Activated gamma-delta T cell (primary cell): ENCODE results near the gene HELZ2.
"Not testable (repeated sequence)": the region's sequence is repeated elsewhere in the genome, so short reads cannot be mapped to it uniquely, and the experiment has no call there.

Experiments used
- DNase-seq: peaks from one replicate; lab custom pipeline; 2025; lab: John Stamatoyannopoulos, UW

HELZ2 gene

DNA sequence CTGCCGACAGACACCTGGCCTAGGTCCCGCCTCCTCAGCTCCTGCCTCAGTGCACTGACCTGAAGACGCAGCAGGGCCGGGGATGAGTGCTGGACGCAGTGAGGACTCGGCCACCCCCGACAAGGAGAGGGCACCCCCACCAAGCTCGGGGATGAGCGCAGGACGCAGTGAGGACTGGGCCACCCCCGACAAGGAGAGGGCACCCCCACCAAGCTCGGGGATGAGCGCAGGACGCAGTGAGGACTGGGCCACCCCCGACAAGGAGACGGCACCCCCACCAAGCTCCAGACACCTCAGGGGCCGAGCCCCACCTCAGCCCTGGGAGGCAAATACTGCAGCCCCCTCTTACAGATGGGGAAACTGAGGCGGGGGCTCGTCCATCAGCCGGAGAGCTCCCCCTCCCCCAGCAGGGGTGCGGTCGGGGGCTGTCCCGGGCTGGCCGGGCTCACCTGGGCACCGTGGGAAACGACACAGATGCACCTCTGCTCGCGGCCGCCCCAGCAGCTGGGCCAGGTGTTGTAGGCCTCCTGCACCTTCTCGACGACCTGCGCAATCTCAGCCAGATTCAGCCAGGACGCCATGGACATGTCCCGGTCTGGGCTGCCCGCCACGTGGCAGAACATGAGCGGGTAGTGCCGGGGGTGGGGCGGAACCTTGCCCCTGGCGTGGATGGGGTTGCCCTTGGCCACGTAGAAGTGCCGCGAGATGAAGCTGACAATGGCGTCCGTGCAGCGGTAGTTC, 7.5 kb downstream of the HELZ2 start:
- no peak for DNase-seq

DNA sequence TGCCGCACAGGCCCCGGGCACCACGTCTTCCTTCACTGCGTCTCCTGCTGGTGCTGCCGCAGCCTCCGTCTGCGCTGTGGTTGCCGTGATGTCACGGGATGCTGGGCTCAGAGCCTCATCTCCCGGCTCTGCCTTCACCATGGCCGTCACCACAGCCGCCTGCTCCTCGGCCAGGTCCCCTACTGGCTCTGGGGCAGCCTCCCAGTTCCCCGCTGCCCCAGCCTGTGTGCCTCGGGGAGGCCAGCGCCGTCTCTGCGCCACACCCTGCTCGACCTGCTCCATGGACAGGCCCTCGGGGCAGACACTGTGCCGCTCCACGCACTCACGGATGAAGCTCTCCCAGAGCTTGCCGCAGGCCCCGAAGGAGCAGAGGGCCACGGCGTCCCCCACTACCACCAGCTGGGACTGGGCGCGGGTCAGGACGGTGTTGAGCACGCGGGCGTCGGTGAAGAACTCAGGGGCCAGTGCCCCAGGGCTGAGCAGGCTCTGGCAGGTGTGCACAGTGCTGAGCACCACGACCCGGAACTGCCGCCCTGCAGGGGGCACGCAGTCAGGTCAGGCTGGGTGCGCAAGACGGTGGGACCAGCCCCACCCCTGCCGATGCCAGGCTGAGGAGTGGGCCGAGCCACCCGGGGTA, 8.2 kb downstream of the HELZ2 start:
- no peak for DNase-seq

DNA sequence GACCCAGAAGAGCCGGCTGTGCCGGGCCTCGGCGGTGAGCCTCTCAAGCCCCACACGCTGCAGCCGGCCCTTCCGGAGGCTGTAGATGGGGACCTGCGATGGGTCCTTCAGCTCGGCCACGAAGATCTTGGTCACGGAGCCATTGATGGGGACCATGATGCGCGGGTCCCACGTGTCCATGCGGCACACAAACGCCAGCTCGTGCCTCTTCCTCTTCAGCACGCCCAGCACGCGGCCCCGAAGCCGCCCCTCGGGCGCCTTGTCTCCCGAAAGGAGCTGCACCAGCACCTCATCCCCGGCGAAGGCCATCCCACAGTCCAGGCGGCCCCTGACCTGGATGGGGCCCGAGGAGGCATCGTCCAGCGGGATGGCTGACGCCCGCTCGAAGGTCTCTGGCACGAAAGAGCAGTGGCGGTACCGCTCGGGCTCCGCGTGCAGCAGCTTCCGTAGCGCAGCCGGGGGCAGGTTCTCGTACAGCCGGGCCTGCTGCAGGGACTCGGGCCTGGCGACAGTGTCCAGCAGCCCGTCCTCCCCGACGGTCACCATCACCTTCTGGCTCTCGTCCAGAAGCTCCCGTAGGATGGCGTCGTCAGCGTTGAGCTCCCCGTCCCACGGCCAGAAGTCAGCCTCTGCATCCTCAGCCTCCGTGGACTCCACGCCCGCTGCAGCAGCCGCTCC, 8.9 kb downstream of the HELZ2 start:
- DNase-seq: no peak

DNA sequence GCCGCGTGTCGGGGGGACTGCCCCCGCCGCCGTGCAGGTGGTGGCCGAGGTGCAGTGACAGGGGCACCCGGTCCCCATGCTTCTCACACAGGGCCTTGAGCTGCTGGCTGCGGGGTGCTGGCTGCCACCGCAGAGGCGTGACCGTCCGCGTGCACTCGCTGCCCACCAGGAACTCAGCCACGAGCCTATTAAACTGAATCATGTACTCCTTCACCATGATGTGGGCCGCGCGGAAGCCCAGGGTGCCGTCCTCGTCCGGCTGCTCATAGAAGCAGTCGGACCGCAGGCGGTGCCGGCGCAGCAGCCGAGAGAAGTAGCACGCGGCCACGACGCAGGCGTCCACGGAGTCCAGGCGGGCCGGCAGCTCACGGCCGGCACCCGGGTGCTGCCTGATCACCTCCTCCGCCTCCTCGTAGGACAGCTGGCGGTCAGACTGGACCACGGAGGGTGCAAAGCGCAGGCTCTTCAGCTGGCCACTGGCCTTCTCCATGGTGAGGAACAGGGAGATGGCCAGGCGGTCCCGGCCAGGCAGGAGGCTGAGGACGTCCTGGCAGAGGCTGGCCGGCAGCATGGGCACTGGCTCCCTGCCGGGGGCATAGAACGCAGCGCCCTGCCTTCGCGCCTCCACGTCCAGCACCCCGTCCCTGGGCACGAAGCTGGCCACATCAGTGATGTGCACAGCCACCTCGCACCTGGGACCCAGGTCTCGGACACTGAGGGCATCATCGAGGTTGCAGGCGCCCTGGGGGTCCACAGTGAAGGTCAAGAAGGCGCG, 9.8 kb downstream of the HELZ2 start:
- DNase-seq: no peak

DNA sequence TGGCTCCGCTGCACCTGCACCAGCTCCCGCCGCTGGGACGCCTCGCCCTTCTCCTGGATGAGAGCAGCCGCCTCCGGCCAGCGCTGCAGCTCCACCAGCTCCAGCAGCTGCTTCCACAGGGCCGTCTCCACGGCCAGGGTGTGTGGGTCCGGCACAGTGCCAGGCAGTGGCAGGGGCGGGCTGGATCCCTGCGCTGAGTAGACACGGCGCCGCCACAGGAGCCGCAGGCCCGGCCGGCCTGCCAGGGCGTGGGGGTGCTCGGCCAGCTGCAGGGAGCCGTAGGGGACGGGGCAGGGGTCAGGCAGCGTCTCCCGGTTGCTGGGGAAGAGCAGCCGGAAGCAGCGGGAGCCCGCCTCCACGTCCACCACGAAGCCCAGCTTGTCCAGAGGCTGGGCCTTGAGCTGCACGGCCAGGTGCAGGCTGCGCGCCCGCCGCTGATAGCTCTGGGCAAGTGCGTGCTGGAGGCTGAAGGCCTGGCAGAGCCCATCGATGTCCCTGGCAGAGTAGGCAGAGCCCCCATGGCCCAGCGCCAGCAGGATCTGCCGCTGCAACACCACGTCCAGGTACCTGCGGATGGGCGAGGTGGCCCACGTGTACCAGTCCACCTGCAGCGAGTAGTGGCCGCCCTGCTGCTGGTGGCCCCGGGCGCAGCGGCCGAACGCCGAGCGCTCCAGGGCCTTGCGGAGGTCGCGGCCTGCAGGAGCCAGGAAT, 10.7 kb downstream of the HELZ2 start:
- no peak for DNase-seq

DNA sequence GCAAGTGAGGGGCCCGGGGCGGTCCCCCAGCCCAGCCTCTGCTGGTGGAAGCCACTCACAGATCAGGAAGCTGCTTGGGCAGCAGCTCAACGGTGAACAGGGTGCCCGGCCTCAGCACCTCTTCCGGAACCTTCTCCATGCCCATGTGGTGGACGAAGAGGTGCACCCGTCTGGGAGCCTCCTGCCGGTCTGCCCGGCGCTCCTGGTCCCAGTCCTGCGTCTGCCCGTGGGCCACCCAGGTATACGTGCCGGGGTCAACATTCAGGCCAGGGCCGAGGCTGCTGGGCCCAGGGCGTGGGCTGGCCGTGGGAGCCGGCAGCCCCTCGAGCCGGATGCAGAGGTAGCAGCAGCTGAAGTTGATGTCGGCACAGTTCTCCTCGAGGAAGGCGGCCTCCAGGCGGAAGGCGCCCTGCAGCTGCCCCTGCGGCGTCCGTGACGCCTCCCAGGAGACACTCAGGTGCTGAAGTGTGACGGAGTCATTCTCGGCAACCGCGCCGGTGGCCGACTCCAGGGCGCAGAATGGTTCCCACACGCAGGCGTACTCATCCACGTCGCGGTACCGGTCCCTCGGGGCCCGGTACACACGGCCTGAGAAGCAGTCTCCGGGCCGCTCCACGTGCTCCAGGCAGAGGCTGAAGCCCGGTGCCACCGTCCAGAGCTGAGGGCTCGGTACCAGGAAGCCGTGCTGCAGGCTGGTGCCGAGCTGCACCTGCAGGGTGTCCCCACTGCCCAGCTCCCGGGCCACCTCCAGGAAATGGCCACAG, 11.4 kb downstream of the HELZ2 start:
- no peak for DNase-seq

DNA sequence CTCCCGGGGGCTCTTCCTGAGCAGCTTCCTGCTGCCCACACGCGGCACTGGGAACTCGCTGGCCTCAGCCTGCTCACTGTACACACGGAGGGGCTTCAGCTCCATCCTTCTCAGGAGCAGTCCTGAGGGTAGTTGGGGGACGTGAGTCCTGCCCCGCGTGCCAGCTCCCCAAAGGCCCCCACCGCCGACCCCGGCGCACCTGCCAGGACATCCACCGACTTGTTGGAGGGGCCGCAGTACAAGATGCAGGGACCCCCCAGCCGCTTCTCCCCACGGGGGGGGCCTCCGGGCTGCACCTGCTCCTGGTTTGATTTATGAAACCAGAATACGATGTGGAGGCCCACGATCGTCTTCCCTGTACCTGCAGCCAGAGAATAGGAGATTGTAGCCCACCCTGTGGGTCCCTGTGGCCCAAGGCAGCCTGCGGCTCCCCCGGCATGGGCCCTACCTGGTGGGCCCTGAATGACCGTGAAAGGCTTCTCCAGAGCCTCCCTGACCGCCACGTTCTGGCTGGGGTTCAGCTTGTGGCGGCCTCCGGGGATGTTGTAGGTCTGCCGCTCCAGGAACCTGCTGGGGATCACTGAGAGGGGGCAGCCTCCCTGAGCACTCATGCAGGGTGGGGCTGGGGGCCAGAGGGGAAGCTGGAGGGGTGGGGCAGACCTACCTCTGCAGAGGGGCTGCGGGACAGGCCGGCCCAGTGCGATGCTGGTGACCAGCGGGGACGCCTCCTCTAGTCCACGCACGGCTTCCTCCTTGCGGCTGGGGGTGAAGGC, 12.2 kb downstream of the HELZ2 start:
- DNase-seq: no peak

DNA sequence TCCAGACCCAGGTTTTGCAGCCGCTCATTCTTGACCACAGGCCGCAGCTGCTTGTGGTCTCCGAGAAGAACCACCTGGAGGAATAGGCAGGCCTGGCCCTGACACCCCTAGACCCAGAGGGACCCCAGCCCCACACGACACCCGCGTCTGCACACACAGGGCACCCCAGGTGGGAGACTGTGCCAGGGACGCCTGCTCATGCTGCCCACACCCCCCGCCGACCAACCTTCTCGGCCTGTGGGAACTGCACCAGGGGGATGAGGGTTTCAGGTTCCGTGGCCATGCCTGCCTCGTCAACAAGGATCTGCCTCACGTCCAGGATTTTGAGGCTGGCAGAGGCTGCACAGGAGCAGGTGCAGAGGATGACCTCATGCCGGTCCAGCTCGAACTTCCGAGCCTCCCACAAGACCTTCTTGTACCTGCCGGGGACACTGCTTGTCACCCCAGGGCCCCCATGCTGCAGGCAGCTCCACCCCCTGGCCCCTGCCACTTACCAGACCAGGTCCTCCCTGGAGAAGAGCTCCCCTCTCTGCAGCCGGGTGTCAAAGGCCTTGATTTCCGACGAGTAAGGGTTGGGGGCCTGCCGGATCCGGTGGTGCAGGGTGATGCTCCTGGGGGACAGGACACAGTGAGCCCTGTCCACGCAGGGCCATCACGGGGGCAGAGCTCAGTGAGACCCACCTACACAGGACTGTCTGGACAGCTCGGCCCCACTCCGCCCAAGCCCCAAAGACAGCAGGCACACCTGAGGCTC, 13.0 kb downstream of the HELZ2 start:
- no peak for DNase-seq

DNA sequence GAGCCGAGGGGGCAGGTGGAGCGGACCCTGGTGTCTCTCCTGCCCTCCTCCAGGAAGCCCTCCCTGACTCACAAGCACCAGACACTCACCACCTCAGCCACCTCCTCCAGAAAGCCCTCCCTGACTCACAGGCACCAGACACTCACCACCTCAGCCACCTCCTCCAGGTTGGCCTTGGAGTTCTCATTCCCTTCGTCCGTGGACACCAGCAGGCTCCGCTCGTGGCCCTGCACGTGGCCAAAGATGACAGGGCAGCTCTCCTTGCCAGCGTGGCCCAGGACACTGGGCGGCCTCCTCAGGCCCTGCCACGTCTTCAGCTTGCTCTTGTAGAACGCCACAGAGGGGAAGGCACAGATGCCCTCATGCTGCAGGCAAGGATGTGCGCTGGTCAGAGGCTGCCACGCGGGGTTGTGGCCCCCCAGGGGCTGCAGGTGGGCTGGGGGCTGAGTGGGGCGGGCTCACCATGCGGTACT, 13.7 kb downstream of the HELZ2 start:
- no peak for DNase-seq

DNA sequence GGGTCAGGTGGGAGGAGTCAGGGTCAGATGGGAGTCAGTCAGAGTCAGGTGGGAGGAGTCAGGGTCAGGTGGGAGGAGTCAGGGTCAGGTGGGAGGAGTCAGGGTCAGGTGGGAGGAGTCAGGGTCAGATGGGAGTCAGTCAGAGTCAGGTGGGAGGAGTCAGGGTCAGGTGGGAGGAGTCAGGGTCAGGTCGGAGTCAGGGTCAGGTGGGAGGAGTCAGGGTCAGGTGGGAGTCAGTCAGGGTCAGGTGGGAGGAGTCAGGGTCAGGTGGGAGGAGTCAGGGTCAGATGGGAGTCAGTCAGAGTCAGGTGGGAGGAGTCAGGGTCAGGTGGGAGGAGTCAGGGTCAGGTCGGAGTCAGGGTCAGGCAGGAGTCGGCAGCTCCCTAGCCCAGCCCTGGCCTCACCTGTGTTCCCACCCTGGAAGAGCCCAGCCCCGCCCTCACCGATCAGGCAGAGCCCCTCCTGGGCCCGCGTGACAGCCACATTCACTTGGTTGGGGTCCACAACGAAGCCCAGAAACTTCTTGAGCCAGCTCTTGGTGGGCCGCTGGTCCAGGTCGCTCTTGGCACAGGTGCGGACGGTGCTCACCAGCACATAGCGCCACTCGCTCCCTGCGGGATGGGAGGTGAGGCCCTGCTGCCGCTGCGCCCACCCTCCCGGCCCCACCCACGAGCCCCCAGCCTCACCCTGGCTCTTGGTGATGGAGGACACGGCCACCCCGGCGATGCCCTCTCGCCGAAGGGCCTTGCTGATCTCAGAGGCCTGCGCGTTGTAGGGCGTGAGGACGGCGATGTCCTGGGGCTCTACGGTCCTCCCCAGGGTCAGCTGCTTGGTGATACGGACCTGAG, 14.3 kb downstream of the HELZ2 start:
- not testable (repeated sequence) for DNase-seq

DNA sequence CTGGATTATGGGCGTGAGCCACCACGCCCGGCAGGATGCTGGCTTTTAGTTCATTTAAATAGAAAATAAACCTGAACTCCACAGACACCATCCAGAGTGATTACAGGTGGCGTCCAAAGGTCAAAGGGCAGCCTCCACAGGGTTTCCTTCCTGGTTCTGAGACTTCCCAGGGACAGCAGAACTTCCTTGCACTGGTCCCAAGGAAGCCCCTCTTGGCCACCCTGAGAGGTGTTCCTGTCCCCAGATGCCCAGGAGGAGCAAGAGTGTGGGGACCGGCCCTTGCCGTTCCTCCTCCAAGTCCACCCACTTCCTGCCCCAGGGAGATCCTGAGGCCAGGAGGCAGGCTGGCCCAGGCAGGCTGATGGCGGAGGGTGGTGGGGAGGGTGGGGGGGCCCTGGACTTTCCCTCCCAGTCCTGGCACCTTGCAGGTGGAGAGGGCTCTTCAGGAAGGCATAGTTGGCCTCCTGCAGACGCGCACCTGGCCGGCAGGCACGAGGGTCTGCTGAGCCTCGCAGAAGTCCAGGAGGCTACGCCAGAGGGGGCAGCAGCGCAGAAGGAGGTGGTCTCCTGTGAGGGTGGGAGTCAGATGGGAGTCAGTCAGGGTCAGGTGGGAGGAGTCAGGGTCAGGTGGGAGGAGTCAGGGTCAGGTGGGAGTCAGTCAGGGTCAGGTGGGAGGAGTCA, 15.1 kb downstream of the HELZ2 start:
- no peak for DNase-seq

DNA sequence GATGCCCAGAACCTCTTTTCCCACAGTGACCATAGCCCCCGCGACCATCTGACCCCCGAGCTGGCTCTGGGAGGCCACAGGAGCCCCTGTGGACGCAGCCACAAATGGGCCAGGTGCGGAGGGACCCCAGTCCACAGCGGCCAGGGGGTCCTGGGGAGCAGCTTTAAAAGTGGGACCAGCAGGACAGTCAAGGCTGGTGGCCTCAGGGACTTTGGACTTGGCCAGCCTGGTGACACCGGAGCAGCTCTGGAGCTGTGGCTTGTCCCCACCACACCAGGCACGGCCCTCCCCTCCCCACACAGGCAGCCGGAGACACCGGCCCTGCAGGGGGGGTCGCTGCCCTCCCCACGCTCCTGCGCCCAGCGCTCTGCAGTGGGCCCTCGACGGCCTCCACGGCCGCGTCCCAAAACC, 16.6 kb downstream of the HELZ2 start:
- no peak for DNase-seq

DNA sequence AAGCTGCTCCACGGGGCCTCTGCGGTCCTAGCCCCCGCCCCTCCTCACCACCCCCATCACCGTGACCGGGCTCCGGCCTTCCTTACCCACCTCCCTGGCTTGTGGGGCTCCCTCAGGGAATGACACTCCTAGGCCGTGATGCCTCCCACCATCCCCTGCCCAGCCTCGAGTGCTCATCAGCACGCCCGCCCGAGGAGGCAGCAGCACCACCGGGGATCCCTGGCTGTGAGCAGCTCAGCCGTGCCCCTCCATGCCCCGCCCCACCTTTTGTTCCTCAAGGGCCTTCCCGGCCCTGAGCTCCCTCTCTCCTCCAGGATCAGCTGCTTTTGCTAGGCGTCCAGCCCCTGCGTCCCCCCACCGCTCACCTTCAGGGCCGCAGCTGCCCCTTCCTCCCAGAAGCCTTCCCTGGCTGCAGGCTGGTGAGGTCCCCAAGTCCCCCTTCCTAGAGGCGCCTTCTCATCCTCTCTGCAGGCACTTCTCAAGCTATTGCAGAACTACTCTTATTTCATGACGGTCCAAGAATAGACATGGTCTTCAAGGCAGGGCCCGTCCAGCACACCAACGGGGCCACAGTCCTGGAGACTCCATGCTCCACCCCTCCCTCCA, 17.1 kb downstream of the HELZ2 start:
- no peak for DNase-seq

DNA sequence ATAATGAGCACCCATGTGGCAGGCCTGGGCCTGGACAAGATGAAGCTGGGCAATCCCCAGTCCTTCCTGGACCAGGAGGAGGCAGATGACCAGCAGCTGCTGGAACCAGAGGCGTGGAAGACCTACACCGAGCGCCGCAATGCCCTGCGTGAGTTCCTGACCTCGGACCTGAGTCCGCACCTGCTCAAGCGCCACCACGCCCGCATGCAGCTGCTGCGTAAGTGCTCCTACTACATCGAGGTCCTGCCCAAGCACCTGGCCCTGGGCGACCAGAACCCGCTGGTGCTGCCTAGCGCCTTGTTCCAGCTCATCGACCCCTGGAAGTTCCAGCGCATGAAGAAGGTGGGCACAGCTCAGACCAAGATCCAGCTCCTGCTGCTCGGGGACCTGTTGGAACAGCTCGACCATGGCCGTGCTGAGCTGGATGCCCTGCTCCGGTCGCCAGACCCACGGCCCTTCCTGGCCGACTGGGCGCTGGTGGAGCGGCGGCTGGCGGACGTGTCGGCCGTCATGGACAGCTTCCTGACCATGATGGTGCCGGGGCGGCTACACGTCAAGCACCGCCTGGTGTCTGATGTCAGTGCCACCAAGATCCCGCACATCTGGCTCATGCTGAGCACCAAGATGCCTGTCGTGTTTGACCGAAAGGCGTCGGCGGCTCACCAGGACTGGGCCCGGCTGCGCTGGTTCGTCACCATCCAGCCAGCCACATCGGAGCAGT, 18.2 kb downstream of the HELZ2 start:
- DNase-seq: no peak

DNA sequence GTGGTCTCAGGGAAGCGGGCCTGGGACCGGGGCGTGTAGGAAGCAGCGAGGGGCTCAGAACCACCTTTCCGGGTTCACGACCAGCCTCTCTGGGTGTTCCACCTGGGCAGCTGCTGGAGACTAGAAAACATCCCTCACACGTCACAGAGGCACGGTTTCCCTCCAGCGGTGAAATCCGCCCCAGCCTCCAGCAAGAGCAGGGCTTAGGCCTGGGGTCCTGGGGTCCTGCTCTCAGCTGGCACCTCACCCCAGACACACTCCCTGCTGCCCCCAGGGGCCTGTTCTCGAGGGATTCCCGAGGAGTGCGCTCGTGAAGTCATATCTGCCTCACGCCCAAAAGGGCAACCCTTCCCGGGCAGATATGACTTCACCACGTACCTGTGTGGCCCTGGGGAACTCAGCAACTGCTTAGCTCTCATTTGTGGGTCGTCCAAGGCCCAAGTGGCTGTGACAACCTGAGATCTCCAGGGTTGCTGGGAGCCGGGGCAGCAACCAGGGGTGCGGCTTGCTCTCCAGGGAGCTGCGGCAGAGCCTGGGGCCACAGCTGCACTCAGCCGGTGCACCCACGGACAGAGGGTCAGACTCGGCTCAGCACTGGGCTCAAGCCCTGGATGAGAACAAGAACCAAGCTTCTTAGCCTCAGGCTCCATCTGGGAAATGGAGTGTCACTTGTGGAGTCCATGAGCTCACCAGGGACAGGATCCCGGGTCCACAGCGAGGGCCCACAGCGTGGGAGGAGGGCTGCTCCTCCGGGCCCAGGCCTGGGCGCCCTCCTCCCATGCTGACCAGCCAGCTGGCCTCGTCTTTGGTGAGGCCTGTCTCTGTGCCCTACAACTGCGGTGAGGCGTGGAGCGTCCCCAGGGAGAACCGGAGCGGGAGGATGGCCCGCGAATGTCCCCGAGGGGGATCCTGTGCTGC, 19.4 kb downstream of the HELZ2 start:
- no peak for DNase-seq

DNA sequence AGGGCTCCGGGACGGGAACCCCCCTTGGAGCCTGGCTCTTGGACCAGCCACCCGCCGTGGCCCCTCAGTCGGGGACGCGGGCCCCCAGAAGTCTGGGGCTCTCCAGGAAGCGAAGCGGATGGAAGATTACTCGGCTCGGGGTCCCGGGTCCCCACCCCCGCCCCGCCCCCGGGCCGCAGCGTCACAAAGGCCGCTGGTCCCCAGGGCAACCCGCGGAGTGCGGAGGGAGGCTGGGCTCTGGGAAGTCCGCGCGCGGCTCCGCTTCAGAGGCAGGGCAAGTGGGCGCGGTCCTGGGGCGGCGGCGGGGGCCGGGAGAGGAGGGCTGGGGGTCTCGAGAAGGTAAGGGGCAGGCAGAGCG, 20.1 kb downstream of the HELZ2 start, which contains the start of gene FNDC11:
TSS of gene FNDC11 (plus strand) at position 227 of the 358 bp plus-strand sequence. CDS start 1,505 bp downstream, outside the sequence.
- DNase-seq: peak; percentile 51
